ENCODE results near the gene FLVCR2. TPM values are rescaled to one million over a fixed set of nuclear protein-coding genes. Genes with fewer than 3 reads are reported as not detected.

The FLVCR2 gene
- total RNA-seq, 4 donors from 2014 or later: 11.8 to 24.3 (median 16.7) TPM

DNA sequence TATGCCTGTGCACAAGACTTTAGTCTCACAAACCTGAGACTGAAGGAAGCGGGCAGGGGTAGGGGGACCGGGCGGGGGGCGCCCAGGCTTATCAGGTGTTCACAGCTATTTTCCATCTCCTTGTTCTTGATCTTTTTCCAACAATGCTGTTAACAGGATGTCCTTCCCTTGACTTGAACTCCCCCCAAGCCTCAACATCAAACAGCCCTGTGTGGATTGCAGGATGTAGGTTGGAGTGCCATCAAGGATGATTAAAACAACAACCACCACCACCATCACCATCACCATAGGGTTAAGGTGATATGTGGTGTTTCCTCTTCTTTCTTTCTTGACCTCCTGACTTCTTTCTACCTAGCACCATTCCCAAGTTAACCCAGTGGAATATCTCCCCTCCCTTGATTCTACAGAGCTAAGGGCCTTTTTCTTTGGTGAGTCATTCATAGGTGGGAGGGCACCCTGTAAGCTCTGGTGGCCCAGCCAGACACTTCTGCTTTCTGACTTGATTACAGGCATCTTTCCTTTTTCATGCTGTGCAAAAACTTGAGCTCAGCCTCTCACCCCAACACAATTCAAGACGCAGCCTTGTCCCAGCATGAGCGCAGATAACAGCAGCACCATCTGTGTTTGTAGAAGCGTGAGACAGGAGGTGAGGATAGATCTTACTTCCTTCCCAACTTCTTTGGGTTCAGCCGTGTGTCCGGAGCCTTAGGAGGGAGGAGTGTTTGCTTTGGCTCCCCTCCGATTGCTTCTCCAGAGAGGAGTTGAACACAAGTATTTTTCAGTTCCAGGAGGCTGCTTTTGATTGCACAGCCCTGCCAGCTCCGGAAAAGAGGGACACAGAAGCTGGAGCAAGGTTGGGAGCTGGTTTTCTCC lies 26.8 kb downstream of the FLVCR2 start:
- no peak for DNase-seq (ENCODE audit: low spot score in 2 of 2)
- TF ChIP-seq, protein P1, sequence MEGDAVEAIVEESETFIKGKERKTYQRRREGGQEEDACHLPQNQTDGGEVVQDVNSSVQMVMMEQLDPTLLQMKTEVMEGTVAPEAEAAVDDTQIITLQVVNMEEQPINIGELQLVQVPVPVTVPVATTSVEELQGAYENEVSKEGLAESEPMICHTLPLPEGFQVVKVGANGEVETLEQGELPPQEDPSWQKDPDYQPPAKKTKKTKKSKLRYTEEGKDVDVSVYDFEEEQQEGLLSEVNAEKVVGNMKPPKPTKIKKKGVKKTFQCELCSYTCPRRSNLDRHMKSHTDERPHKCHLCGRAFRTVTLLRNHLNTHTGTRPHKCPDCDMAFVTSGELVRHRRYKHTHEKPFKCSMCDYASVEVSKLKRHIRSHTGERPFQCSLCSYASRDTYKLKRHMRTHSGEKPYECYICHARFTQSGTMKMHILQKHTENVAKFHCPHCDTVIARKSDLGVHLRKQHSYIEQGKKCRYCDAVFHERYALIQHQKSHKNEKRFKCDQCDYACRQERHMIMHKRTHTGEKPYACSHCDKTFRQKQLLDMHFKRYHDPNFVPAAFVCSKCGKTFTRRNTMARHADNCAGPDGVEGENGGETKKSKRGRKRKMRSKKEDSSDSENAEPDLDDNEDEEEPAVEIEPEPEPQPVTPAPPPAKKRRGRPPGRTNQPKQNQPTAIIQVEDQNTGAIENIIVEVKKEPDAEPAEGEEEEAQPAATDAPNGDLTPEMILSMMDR (IDR thresholded peaks at IDR 0.05): no peak
- no peak for TF ChIP-seq POLR2A (IDR thresholded peaks at IDR 0.05)
- intact Hi-C loops (cut with DNase I; ENCODE audit: low total_unique reads): no loop called here
- H3K4me3 ChIP-seq (ENCODE audit: low read depth, poor library complexity, severe bottlenecking): no peak overlapping the region
- 63 to 66% methylated on average over 11 of the region's 11 CpGs for WGBS, 2 donors

DNA sequence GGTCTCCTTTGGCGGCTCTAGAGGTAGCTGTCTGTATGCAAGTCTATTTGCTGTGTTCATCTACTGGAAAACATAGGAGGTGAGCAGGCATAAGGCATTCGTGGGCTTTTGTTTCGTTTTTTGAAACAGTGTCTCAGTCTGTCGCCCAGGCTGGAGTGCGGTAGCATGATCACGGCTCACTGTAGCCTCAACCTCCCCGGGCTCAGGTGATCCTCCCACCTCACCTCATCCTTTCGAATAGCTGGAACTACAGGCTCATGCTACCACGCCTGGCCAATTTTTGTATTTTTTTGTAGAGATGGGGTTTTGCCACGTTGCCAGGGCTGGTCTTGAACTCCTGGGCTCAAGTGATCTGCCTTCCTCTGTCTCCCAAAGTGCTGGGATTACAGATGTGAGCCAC lies 27.5 kb downstream of the FLVCR2 start:
- WGBS, 2 donors: 77 to 83% methylated on average over 10 of the region's 10 CpGs
- DNase-seq (ENCODE audit: low spot score in 2 of 2): no peak
- TF ChIP-seq, protein P1 (IDR thresholded peaks at IDR 0.05): no peak
- no peak for TF ChIP-seq POLR2A (IDR thresholded peaks at IDR 0.05)
- intact Hi-C loops (cut with DNase I; ENCODE audit: low total_unique reads): no loop called here
- H3K4me3 ChIP-seq (ENCODE audit: low read depth, poor library complexity, severe bottlenecking): no peak overlapping the region

DNA sequence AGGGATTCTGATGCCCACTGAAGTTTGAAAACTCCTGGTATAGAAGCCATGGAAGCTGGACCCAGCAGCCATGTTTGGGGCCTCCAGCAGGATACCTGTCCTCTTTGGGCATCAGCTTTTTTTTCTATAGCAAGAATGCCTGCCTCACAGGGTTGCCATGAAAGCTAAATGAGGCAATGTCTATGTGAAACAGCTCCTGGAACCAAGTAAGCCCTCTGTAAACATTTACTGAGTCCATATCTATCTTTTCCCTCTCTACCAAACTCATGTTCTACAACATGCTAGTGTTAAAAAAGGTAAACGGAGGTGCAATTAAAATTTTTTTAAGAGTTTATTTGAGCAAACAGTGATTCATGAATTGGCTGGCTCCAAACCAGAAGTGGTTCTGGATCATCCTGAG lies 28.6 kb downstream of the FLVCR2 start:
- DNase-seq (ENCODE audit: low spot score in 2 of 2): no peak
- 87 to 96% methylated on average over 1 of the region's 1 CpG for WGBS, 2 donors
- no peak overlapping the region for H3K4me3 ChIP-seq (ENCODE audit: low read depth, poor library complexity, severe bottlenecking)
- intact Hi-C loops (cut with DNase I; ENCODE audit: low total_unique reads): no loop called here
- TF ChIP-seq POLR2A (IDR thresholded peaks at IDR 0.05): no peak

DNA sequence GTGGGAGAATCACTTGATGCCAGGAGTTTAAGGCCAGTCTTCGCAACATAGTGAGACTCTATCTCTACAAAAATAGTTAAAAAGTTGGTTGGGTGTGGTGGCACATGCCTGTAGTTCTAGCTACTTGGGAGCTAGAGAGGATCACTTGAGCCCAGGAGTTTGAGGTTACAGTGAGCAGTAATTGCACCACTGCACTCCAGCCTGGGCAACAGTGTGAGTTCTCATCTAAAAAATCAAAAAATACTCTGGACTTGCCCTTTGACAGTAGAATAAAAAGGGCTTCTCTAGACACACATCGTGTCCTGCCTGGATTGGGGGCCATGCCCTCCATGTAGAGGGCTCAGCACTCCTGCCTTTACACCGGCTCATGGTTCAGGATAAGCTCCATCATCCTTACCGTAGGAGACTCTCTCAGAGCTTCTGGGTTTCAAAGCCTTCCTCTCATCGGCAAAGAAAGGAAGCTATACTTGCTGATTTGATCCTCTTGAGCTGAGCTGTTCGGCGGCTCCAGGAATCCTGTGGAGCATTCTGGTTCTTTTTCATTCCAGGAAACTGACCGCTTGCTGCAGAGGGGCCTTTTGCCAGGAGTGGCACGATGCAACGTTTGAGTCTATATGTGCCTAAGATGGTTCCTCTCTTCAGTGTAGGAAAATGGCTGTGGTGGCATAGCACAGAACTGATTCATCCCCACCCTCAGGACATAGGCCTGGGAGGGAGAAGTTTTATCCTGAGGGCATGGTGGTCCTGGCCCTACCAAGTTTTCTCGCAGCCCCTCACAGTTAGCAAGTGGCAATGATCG lies 29.6 kb downstream of the FLVCR2 start:
- H3K4me3 ChIP-seq (ENCODE audit: low read depth, poor library complexity, severe bottlenecking): no peak overlapping the region
- 91 to 95% methylated on average over 12 of the region's 12 CpGs for WGBS, 2 donors
- intact Hi-C loops (cut with DNase I; ENCODE audit: low total_unique reads): no loop called here
- DNase-seq (ENCODE audit: low spot score in 2 of 2): no peak
- TF ChIP-seq, protein P1 (IDR thresholded peaks at IDR 0.05): no peak
- TF ChIP-seq POLR2A (IDR thresholded peaks at IDR 0.05): no peak

DNA sequence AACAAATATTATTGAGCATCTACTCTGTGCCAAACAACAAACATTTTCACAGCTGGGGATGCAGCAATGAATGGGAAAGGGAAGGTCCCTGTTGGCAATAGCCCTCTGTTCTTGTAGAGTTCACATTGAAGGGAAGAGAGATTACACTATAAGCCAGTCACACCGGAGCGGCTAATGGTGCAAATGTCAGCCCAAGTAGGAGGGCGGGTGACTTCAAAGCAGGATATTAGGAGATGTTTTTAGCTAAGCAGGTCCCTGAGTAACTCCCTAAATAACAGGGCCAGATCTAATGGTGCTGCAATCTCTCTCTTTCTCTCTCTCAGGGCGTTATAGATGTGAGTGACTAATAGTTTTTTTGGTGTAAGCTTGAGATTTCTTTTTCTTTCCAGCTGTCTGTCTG lies 30.7 kb downstream of the FLVCR2 start:
- TF ChIP-seq POLR2A (IDR thresholded peaks at IDR 0.05): no peak
- TF ChIP-seq, protein P1 (IDR thresholded peaks at IDR 0.05): no peak
- intact Hi-C loops (cut with DNase I; ENCODE audit: low total_unique reads): no loop called here

More for the DNA sequence above, 30.7 kb downstream of the FLVCR2 start:
- no peak overlapping the region for H3K4me3 ChIP-seq (ENCODE audit: low read depth, poor library complexity, severe bottlenecking)
- DNase-seq (ENCODE audit: low spot score in 2 of 2): no peak
- WGBS, 2 donors: 77 to 86% methylated on average over 4 of the region's 4 CpGs

All from lower leg skin (tissue), 4 donors.